Body of pancreas (tissue), 4 donors: ENCODE data around the gene STEAP2. TPM values are rescaled to one million over a fixed set of nuclear protein-coding genes. Genes with fewer than 3 reads are reported as not detected.

ENCODE experiments used
- ATAC-seq: fragments of 150-250 bp; one replicate; pipeline ENCODE4 v1.9.1; 2016
- DNase-seq, 4 donors: peaks; one replicate each; pipeline ENCODE4 v3.0.0-alpha.2; 2019
- H3K27ac ChIP-seq, 4 donors: fragments of 200-600 bp; sonication (generic); 1 replicate in 3 of 4; 2 replicates in 1 of 4; pipeline versions ENCODE4 v1.5.1 to v1.6.1; 2016 to 2019; ENCODE audit warnings: mild to moderate bottlenecking in 1 of 4, mixed read lengths in 1 of 4, moderate library complexity in 1 of 4
- H3K27me3 ChIP-seq, 2 donors: fragments of 200-600 bp; sonication (generic); one replicate each; pipeline ENCODE4 v1.6.0; 2016; ENCODE audit warnings: mild to moderate bottlenecking in 1 of 2
- H3K36me3 ChIP-seq, 2 donors: fragments of 200-600 bp; sonication (generic); replicated peaks in 1 of 2; 2 replicates each; pipeline ENCODE4 v1.5.1; 2016; ENCODE audit warnings: low read depth in 2 of 2; ENCODE audit not compliant: insufficient read depth in 1 of 2
- H3K4me1 ChIP-seq: fragments of 200-600 bp; sonication (generic); one replicate; pipeline ENCODE4 v1.6.0; 2016
- H3K4me3 ChIP-seq, 2 donors: fragments of 200-600 bp; sonication (generic); 1 replicate in 1 of 2; 2 replicates in 1 of 2; pipeline ENCODE4 v1.5.1; 2016 to 2019
- H3K9me3 ChIP-seq, 3 donors: fragments of 200-600 bp; sonication (generic); 1 replicate in 2 of 3; 2 replicates in 1 of 3; pipeline ENCODE4 v1.5.1; 2016
- CTCF ChIP-seq, 7 experiments: fragments of 450-650 bp in 4 of 7; fragments of 200-600 bp in 3 of 7; sonication (generic) in 3 of 7; IDR thresholded peaks; one replicate each; pipeline ENCODE4 v1.5.1; 2016 to 2019; ENCODE audit warnings: antibody characterized with exemption in 7 of 7
- POLR2A ChIP-seq, 3 donors: fragments of 450-650 bp; IDR thresholded peaks; one replicate each; pipeline ENCODE4 v1.6.1; 2016; ENCODE audit warnings: antibody characterized with exemption in 3 of 3, mild to moderate bottlenecking in 2 of 3
- WGBS, 2 donors: methylation state at CpG; one replicate each; pipeline ENCODE4 v1.1.5; 2017; 5-methylcytosine and 5-hydroxymethylcytosine counted together
- intact Hi-C: fragments of 100-400 bp; cut with DNase I; formaldehyde crosslinking; loops from one replicate; pipeline ENCODE4 v1.15.1; 2023
- total RNA-seq, 2 donors: library from RNA; depleted of rRNA; stranded (reverse); fragments of >200 nt; gene quantifications; one replicate each; pipeline ENCODE4 v1.1.0, GENCODE V29; 2016

The STEAP2 gene
- total RNA-seq, 2 donors from 2014 or later = 9.2 to 12.7 TPM

GRCh38 chr7:90222811-90223725 lies 11.5 kb downstream of the STEAP2 start:
- no peaks in the 10 kb centered on the region for H3K4me1 ChIP-seq
- DNase-seq (peak in 2 of 4 donors; percentile 18 to 20), ATAC-seq (peak; percentile 40)
- H3K27me3 ChIP-seq = no peaks in the 10 kb centered on the region
- no peak overlapping the region for H3K27ac ChIP-seq
- TF ChIP-seq CTCF (IDR thresholded peaks at IDR 0.05) (no peak), POLR2A (IDR thresholded peaks at IDR 0.05) (no peak)
- H3K36me3 ChIP-seq = no peaks in the 10 kb centered on the region
- no peak overlapping the region for H3K4me3 ChIP-seq
- no peaks in the 10 kb centered on the region for H3K9me3 ChIP-seq
- 82 to 95% methylated on average over 5 of the region's 5 CpGs for WGBS, 2 donors
- intact Hi-C loops = no loop called here

DNA sequence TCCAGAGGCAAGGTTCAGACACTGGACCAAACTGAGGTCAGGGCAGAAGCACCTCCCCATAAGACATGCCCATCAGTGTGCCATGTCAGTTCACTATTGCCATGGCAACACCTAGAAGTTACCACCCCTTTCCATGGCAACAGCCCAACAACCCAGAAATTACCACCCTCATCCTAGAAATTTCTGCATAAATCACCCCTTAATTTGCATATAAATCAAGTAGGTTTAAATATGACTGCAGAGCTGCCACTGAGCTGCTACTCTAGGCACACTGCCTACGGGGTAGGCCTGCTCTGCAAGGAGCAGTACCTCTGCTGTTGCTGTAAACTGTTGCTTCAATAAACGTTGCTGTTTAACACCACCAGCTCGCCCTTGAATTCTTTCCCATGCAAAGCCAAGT lies 12.7 kb downstream of the STEAP2 start:
- no peak for ATAC-seq
- TF ChIP-seq CTCF (IDR thresholded peaks at IDR 0.05) (no peak), POLR2A (IDR thresholded peaks at IDR 0.05) (no peak)
- 55 to 73% methylated on average over 3 of the region's 3 CpGs for WGBS, 2 donors

GRCh38 chr7:90225181-90225580 lies 13.6 kb downstream of the STEAP2 start:
- TF ChIP-seq POLR2A (IDR thresholded peaks at IDR 0.05) = no peak
- no peak for TF ChIP-seq CTCF (IDR thresholded peaks at IDR 0.05)
- H3K27me3 ChIP-seq = no peaks in the 10 kb centered on the region
- H3K27ac ChIP-seq = no peak overlapping the region
- H3K9me3 ChIP-seq = no peaks in the 10 kb centered on the region
- H3K4me3 ChIP-seq = no peak overlapping the region
- ATAC-seq = no peak
- 93 to 96% methylated on average over 3 of the region's 3 CpGs for WGBS, 2 donors
- H3K36me3 ChIP-seq = no peaks in the 10 kb centered on the region
- intact Hi-C loops = no loop called here
- peaks cover 8% of the 10 kb centered on the region for H3K4me1 ChIP-seq
- DNase-seq = no peak

More for the DNA sequence above, 12.7 kb downstream of the STEAP2 start:
- no peaks in the 10 kb centered on the region for H3K4me1 ChIP-seq
- no peak overlapping the region for H3K27ac ChIP-seq
- H3K27me3 ChIP-seq = no peaks in the 10 kb centered on the region
- no peaks in the 10 kb centered on the region for H3K36me3 ChIP-seq
- no peaks in the 10 kb centered on the region for H3K9me3 ChIP-seq
- DNase-seq = no peak
- H3K4me3 ChIP-seq = no peak overlapping the region
- intact Hi-C loops = no loop called here

- H3K9me3 ChIP-seq = no peaks in the 10 kb centered on the region
- intact Hi-C loops = no loop called here
- WGBS, 2 donors = 37 to 41% methylated on average over 1 of the region's 1 CpG
Observed at GRCh38 chr7:90225601-90226000, 14.1 kb downstream of the STEAP2 start.

More at GRCh38 chr7:90225601-90226000, 14.1 kb downstream of the STEAP2 start:
- no peaks in the 10 kb centered on the region for H3K27me3 ChIP-seq
- H3K36me3 ChIP-seq = no peaks in the 10 kb centered on the region
- no peak overlapping the region for H3K27ac ChIP-seq
- no peak overlapping the region for H3K4me3 ChIP-seq
- DNase-seq (no peak), ATAC-seq (no peak)
- H3K4me1 ChIP-seq = peaks cover 8% of the 10 kb centered on the region
- TF ChIP-seq POLR2A (IDR thresholded peaks at IDR 0.05) (no peak), CTCF (IDR thresholded peaks at IDR 0.05) (no peak)
